HepG2 (cell line): ENCODE measurements around the gene AGBL1. TPM values are rescaled to one million over a fixed set of nuclear protein-coding genes. Genes with fewer than 3 reads are reported as not detected.

Experiments
- ATAC-seq: fragments of 200-7000 bp; cut with Tn5 transposase; 3 replicates; pipeline ENCODE4 v1.9.1; 2020; ENCODE audit warnings: mild to moderate bottlenecking, moderate library complexity
- BruUV-seq: library from RNA; stranded (reverse); fragments of 400-500 nt; replicated peaks from 2 replicates; lab custom pipeline; 2021; lab: Mats Ljungman, UMichigan
- CTCF ChIA-PET: fragments of 300-600 bp; formaldehyde crosslinking; extraction: SDS; loops from one replicate; lab custom pipeline; 2021; ENCODE audit warnings: low total read pairs, inconsistent platforms, low intra/inter-chr PET ratio; lab: Yijun Ruan, JAX
- POLR2A ChIA-PET: fragments of 350-600 bp; sonication (Branson Sonifier 250); formaldehyde crosslinking; loops from one replicate; lab custom pipeline; 2020; ENCODE audit warnings: antibody characterized with exemption, inconsistent platforms; lab: Yijun Ruan, JAX
- DNase-seq: peaks from one replicate; pipeline ENCODE4 v3.0.0-alpha.2; 2015; ENCODE audit warnings: low spot score
- FAIRE-seq: peaks from 3 replicates; lab custom pipeline; 2011; peaks lifted over from hg19 to GRCh38; lab: Jason Lieb, UNC
- H2AFZ ChIP-seq: one replicate; pipeline ENCODE4 v1.6.1; 2011; ENCODE audit warnings: low read length, inconsistent platforms
- H3K27ac ChIP-seq: fragments of 300-600 bp; 3 replicates; pipeline ENCODE4 v1.8.0; 2011; ENCODE audit warnings: mixed run types, mild to moderate bottlenecking, mixed read lengths, low read length, inconsistent platforms; ENCODE audit not compliant: insufficient read depth; ENCODE audit errors: extremely low read length
- H3K27me3 ChIP-seq, 2 experiments: fragments of 200-600 bp in 1 of 2; 2 replicates in 1 of 2; 3 replicates in 1 of 2; pipeline versions ENCODE4 v1.6.0 to v1.8.0; 2011; ENCODE audit warnings: low read length in 2 of 2, mild to moderate bottlenecking in 2 of 2, moderate library complexity in 2 of 2, inconsistent platforms in 1 of 2; ENCODE audit not compliant: insufficient read depth in 2 of 2, control insufficient read depth in 1 of 2
- H3K36me3 ChIP-seq, 2 experiments: fragments of 200-600 bp in 1 of 2; replicated peaks in 1 of 2; 2 replicates in 1 of 2; 3 replicates in 1 of 2; pipeline versions ENCODE4 v1.5.1 to v1.8.0; 2011; ENCODE audit warnings: low read length in 2 of 2, inconsistent platforms in 1 of 2; ENCODE audit not compliant: insufficient read depth in 2 of 2, control insufficient read depth in 1 of 2
- H3K4me1 ChIP-seq: 2 replicates; pipeline ENCODE4 v1.5.1; 2012; ENCODE audit warnings: low read length, inconsistent platforms; ENCODE audit not compliant: insufficient read depth
- H3K4me2 ChIP-seq: 2 replicates; pipeline ENCODE4 v1.6.0; 2011; ENCODE audit warnings: low read depth, low read length, inconsistent platforms
- H3K4me3 ChIP-seq, 3 experiments: fragments of 200-600 bp in 1 of 3; sonication (generic), shearing (Covaris generic) in 1 of 3; replicated peaks in 1 of 3; 2 replicates each; pipeline ENCODE4 v1.5.1; 2011 to 2016; ENCODE audit warnings: low read length in 3 of 3, inconsistent platforms in 2 of 3, low read depth in 2 of 3, mild to moderate bottlenecking in 2 of 3, control low read depth in 1 of 3, mixed read lengths in 1 of 3; ENCODE audit not compliant: insufficient read depth in 1 of 3
- H3K79me2 ChIP-seq: one replicate; pipeline ENCODE4 v1.6.1; 2011; ENCODE audit warnings: low read length, inconsistent platforms; ENCODE audit not compliant: insufficient read depth
- H3K9ac ChIP-seq: 2 replicates; pipeline ENCODE4 v1.6.0; 2011; ENCODE audit warnings: mild to moderate bottlenecking, low read depth, low read length, inconsistent platforms; ENCODE audit not compliant: insufficient read depth
- H3K9me3 ChIP-seq: 2 replicates; pipeline ENCODE4 v1.5.1; 2012; ENCODE audit warnings: mild to moderate bottlenecking, low read length
- H4K20me1 ChIP-seq: 2 replicates; pipeline ENCODE4 v1.6.0; 2011; ENCODE audit warnings: inconsistent platforms, mild to moderate bottlenecking, low read length, moderate library complexity; ENCODE audit not compliant: insufficient read depth
- ATM ChIP-seq: fragments of 450-650 bp; IDR thresholded peaks from 2 replicates; pipeline ENCODE4 v1.7.1; 2017; ENCODE audit warnings: mild to moderate bottlenecking, borderline replicate concordance
- CCDC6 ChIP-seq: sonication (generic); formaldehyde crosslinking; IDR thresholded peaks from 2 replicates; pipeline ENCODE4 v1.8.1; 2022; ENCODE audit warnings: mild to moderate bottlenecking, missing genetic modification reagents, moderate library complexity
- GLMP ChIP-seq: sonication (generic); formaldehyde crosslinking; IDR thresholded peaks from 2 replicates; pipeline ENCODE4 v1.9.0; 2021; ENCODE audit warnings: missing genetic modification reagents, mild to moderate bottlenecking, borderline replicate concordance
- HHEX ChIP-seq: IDR thresholded peaks from 2 replicates; pipeline ENCODE4 v1.6.1; 2016; ENCODE audit warnings: control low read depth
- RAD21 ChIP-seq: fragments of 450-650 bp; formaldehyde crosslinking; IDR thresholded peaks from 2 replicates; pipeline ENCODE4 v1.5.0; 2020; ENCODE audit warnings: mild to moderate bottlenecking
- REXO4 ChIP-seq: sonication (generic); formaldehyde crosslinking; IDR thresholded peaks from 2 replicates; pipeline ENCODE4 v1.8.0; 2022; ENCODE audit warnings: missing genetic modification reagents, mild to moderate bottlenecking, borderline replicate concordance
- SIN3A ChIP-seq: IDR thresholded peaks from 2 replicates; pipeline ENCODE4 v1.6.1; 2011; ENCODE audit warnings: low read depth, mild to moderate bottlenecking, control low read depth, low read length, borderline replicate concordance
- TOPORS ChIP-seq: sonication (generic); formaldehyde crosslinking; IDR thresholded peaks from 2 replicates; pipeline ENCODE4 v1.8.0; 2023; ENCODE audit warnings: mild to moderate bottlenecking, missing genetic modification reagents
- ZBTB44 ChIP-seq: sonication (generic); formaldehyde crosslinking; IDR thresholded peaks from 2 replicates; pipeline ENCODE4 v1.4.0; 2020; ENCODE audit warnings: missing genetic modification reagents
- ZBTB7B ChIP-seq: sonication (generic); formaldehyde crosslinking; IDR thresholded peaks from 2 replicates; pipeline ENCODE4 v1.4.0; 2020; ENCODE audit warnings: missing genetic modification reagents
- ZFP82 ChIP-seq: sonication (generic); formaldehyde crosslinking; IDR thresholded peaks from 2 replicates; pipeline ENCODE4 v1.5.1; 2020; ENCODE audit warnings: mild to moderate bottlenecking, missing genetic modification reagents, borderline replicate concordance
- ZMYM4 ChIP-seq: sonication (generic); formaldehyde crosslinking; IDR thresholded peaks from 2 replicates; pipeline ENCODE4 v1.8.1; 2023; ENCODE audit warnings: mild to moderate bottlenecking, missing genetic modification reagents
- ZNF337 ChIP-seq: sonication (generic); formaldehyde crosslinking; IDR thresholded peaks from 2 replicates; pipeline ENCODE4 v1.5.1; 2020; ENCODE audit warnings: missing genetic modification reagents, low read depth, mild to moderate bottlenecking, borderline replicate concordance
- WGBS: methylation state at CpG from one replicate; pipeline ENCODE4 v1.1.6; 2017; ENCODE audit warnings: low lambda C conversion rate; 5-methylcytosine and 5-hydroxymethylcytosine counted together
- in situ Hi-C: cut with HindIII; loops from 2 replicates; pipeline ENCODE4 v1.10.0; 2017; ENCODE audit warnings: low pct_unique_long_range_greater_than_20kb; ENCODE audit not compliant: extremely low pct_ligation_motif_present
- intact Hi-C: fragments of 100-400 bp; cut with micrococcal nuclease; formaldehyde crosslinking; loops from one replicate; pipeline ENCODE4 v1.10.0; 2022; ENCODE audit not compliant: unreplicated experiment
- polyA plus RNA-seq, 8 experiments: library from polyadenylated mRNA; depleted of rRNA in 3 of 8; stranded (reverse) in 7 of 8; unstranded in 1 of 8; fragments of >200 nt; fragmentation: Illumina TruSeq in 4 of 8; extraction: Trizol in 4 of 8; gene quantifications; 2 replicates each; pipeline versions ENCODE4 v1.2.1 to v1.2.3, GENCODE V29; 2011 to 2016; ENCODE audit warnings: low read depth in 4 of 8, missing spikeins in 1 of 8, mixed read lengths in 1 of 8; ENCODE audit not compliant: insufficient read depth in 1 of 8
- total RNA-seq, 5 experiments: library from RNA; depleted of rRNA; stranded (reverse); fragments of >200 nt; fragmentation: Illumina TruSeq; extraction: Trizol; gene quantifications; 2 replicates each; pipeline ENCODE4 v1.2.3, GENCODE V29; 2016; ENCODE audit warnings: low read depth in 1 of 5

AGBL1 gene
- total and polyA plus RNA-seq, 2 of the 13 experiments (the other 11 are each of a cell fraction or from before 2014, with no cell fraction given): 0.01 TPM; not detected in 1

GRCh38 chr15:86247249-86247955 is 167.7 kb downstream of the AGBL1 start (continued):
- TF ChIP-seq GLMP (CRISPR knock-in tag): no peak
- no peak for TF ChIP-seq SIN3A
- TF ChIP-seq CCDC6 (CRISPR knock-in tag): no peak
- TF ChIP-seq, all 625 proteins: peak for 0

GRCh38 chr15:86255247-86255646 is 175.6 kb downstream of the AGBL1 start:
- no peak for ATAC-seq
- no peaks in the 10 kb centered on the region for H4K20me1 ChIP-seq
- FAIRE-seq: no peak
- no peak overlapping the region for H3K9ac ChIP-seq
- in situ Hi-C loops: no loop called here
- TF ChIP-seq HHEX (no peak), ZBTB7B (CRISPR knock-in tag) (no peak), ATM (no peak), TOPORS (no peak), ZFP82 (CRISPR knock-in tag) (no peak), ZBTB44 (CRISPR knock-in tag) (no peak), RAD21 (CRISPR knock-in tag) (no peak), ZMYM4 (no peak), REXO4 (no peak), ZNF337 (no peak)
- TF ChIP-seq, all 625 proteins: peak for 0
- no peak for DNase-seq
- H3K27ac ChIP-seq: no peak overlapping the region
- H3K27me3 ChIP-seq: no peaks in the 10 kb centered on the region
- 0% methylated on average over 1 of the region's 2 CpGs for WGBS
- no peak overlapping the region for H3K4me2 ChIP-seq
- no peaks in the 10 kb centered on the region for H3K4me1 ChIP-seq
- H3K79me2 ChIP-seq: no peaks in the 10 kb centered on the region
- no TSS peak for BruUV-seq
- H3K36me3 ChIP-seq: no peaks in the 10 kb centered on the region
- no peak overlapping the region for H3K4me3 ChIP-seq
- ChIA-PET CTCF (no interaction called here), POLR2A (no interaction called here)
- intact Hi-C loops: no loop called here
- H3K9me3 ChIP-seq: no peaks in the 10 kb centered on the region
- H2AFZ ChIP-seq: no peak overlapping the region
